A673 (cell line): Measurements from ENCODE around the gene RAET1E. TPM values are rescaled to one million over a fixed set of nuclear protein-coding genes. Genes with fewer than 3 reads are reported as not detected.
"Not testable (repeated sequence)": the region's sequence is repeated elsewhere in the genome, so short reads cannot be mapped to it uniquely, and the experiment has no call there.

Experiments
- BruUV-seq: library from RNA; stranded (reverse); fragments of 400-500 nt; replicated peaks from 2 replicates; lab custom pipeline; 2021; lab: Mats Ljungman, UMichigan
- CTCF ChIA-PET: fragments of 300-600 bp; sonication (Branson Sonifier 250); formaldehyde crosslinking; loops from one replicate; lab custom pipeline; 2022; ENCODE audit warnings: antibody characterized with exemption; lab: Charles Lee
- POLR2A ChIA-PET: fragments of 300-600 bp; sonication (Branson Sonifier 250); formaldehyde crosslinking; loops from one replicate; lab custom pipeline; 2022; ENCODE audit warnings: antibody characterized with exemption; ENCODE audit not compliant: low non-redundant PET; lab: Charles Lee
- DNase-seq: peaks from one replicate; pipeline ENCODE4 v3.0.0-alpha.2; 2015; ENCODE audit warnings: low spot score
- H3K27ac ChIP-seq: fragments of 200-600 bp; sonication (generic); 2 replicates; pipeline ENCODE4 v1.5.1; 2016; ENCODE audit warnings: mixed run types, low read depth, mild to moderate bottlenecking, mixed read lengths, antibody characterized with exemption, low read length; ENCODE audit not compliant: poor library complexity, severe bottlenecking
- H3K27me3 ChIP-seq: fragments of 200-600 bp; sonication (generic); replicated peaks from 2 replicates; pipeline ENCODE4 v1.6.1; 2017; ENCODE audit warnings: mixed run types, low read depth, mild to moderate bottlenecking, mixed read lengths, antibody characterized with exemption, low read length; ENCODE audit not compliant: insufficient read depth, poor library complexity
- H3K36me3 ChIP-seq: fragments of 200-600 bp; sonication (generic); 2 replicates; pipeline ENCODE4 v1.6.1; 2016; ENCODE audit warnings: mixed run types, mild to moderate bottlenecking, mixed read lengths, antibody characterized with exemption, low read length; ENCODE audit not compliant: insufficient read depth, poor library complexity, severe bottlenecking
- H3K4me1 ChIP-seq: fragments of 200-600 bp; sonication (generic); 2 replicates; pipeline ENCODE4 v1.6.1; 2017; ENCODE audit warnings: mixed run types, mild to moderate bottlenecking, mixed read lengths, antibody characterized with exemption, low read length; ENCODE audit not compliant: insufficient read depth, poor library complexity, severe bottlenecking
- H3K4me3 ChIP-seq: fragments of 200-600 bp; sonication (generic); 2 replicates; pipeline ENCODE4 v1.5.1; 2016; ENCODE audit warnings: low read depth, mixed run types, mild to moderate bottlenecking, mixed read lengths, low read length; ENCODE audit not compliant: poor library complexity, severe bottlenecking
- H3K9me3 ChIP-seq: fragments of 200-600 bp; sonication (generic); 2 replicates; pipeline ENCODE4 v1.6.1; 2016; ENCODE audit warnings: mixed run types, low read depth, mild to moderate bottlenecking, mixed read lengths, antibody characterized with exemption, low read length; ENCODE audit not compliant: poor library complexity, severe bottlenecking
- CTCF ChIP-seq: fragments of 300-800, 200-600 bp; sonication (generic); conservative IDR thresholded peaks from 2 replicates; pipeline ENCODE4 v1.5.1; 2017; ENCODE audit warnings: low read depth, mild to moderate bottlenecking, antibody characterized with exemption, low read length, moderate library complexity, mixed read lengths
- EZH2 ChIP-seq: fragments of 200-600 bp; sonication (generic); IDR thresholded peaks from 2 replicates; pipeline ENCODE4 v1.6.1; 2017; ENCODE audit warnings: borderline replicate concordance, low read depth, mild to moderate bottlenecking, mixed read lengths, antibody characterized with exemption, low read length; ENCODE audit not compliant: poor library complexity, severe bottlenecking
- intact Hi-C: fragments of 100-400 bp; cut with micrococcal nuclease; formaldehyde crosslinking; loops from one replicate; pipeline ENCODE4 v1.10.0; 2022; ENCODE audit not compliant: unreplicated experiment
- total RNA-seq: library from RNA; stranded (reverse); gene quantifications from 2 replicates; pipeline ENCODE4 v1.2.3, GENCODE V29; 2021

RAET1E gene
- total RNA-seq, 1 experiment from 2014 or later, result 3.2 TPM

- Histone ChIP-seq H3K27me3 (peaks cover 4% of the 10 kb centered on the region), H3K27ac (no peak overlapping the region), H3K9me3 (no peaks in the 10 kb centered on the region), H3K36me3 (no peaks in the 10 kb centered on the region), H3K4me1 (peaks cover 12% of the 10 kb centered on the region), H3K4me3 (no peak overlapping the region)
- POLR2A ChIA-PET, result no interaction called here
- BruUV-seq, result no TSS peak
- no peak for TF ChIP-seq CTCF
- no peak for TF ChIP-seq EZH2
- no peak for DNase-seq
- CTCF ChIA-PET, result no interaction called here
- intact Hi-C loops, result no loop called here
Measured at GRCh38 chr6:149924206-149924932, 26.5 kb upstream of the RAET1E start.

- intact Hi-C loops, result no loop called here
- H3K4me1 ChIP-seq, result peaks cover 12% of the 10 kb centered on the region
- no peak for DNase-seq
- TF ChIP-seq CTCF, result no peak
- no peak for TF ChIP-seq EZH2
- H3K27me3 ChIP-seq, result no peaks in the 10 kb centered on the region
- H3K36me3 ChIP-seq, result no peaks in the 10 kb centered on the region
- peak overlapping the region; percentile 52 for H3K4me3 ChIP-seq
- H3K27ac ChIP-seq, result no peak overlapping the region
- CTCF ChIA-PET, result no interaction called here
- no TSS peak for BruUV-seq
- H3K9me3 ChIP-seq, result no peaks in the 10 kb centered on the region
- POLR2A ChIA-PET, result no interaction called here
Measured at GRCh38 chr6:149923327-149923986, 25.5 kb upstream of the RAET1E start.

GRCh38 chr6:149922642-149923326, 24.9 kb upstream of the RAET1E start, which contains the start of gene RAET1G:
Gene RAET1G (minus strand): TSS chr6:149923121. CDS start chr6:149923010, 111 bp downstream.
- intact Hi-C loops, result no loop called here
- H3K4me3 ChIP-seq, result peak within 1 kb of the TSS; percentile 52

GRCh38 chr6:149922091-149922490, 24.2 kb upstream of the RAET1E start:
- H3K36me3 ChIP-seq, H3K9me3 ChIP-seq, CTCF ChIA-PET, H3K27ac ChIP-seq, intact Hi-C loops, DNase-seq, BruUV-seq, H3K27me3 ChIP-seq, POLR2A ChIA-PET: not testable (repeated sequence)
- peak overlapping the region; percentile 52 for H3K4me3 ChIP-seq
- H3K4me1 ChIP-seq, result peaks cover 12% of the 10 kb centered on the region

More at GRCh38 chr6:149922642-149923326, 24.9 kb upstream of the RAET1E start, which contains the start of gene RAET1G:
- Histone ChIP-seq H3K4me1 (peaks cover 12% of the 10 kb centered on the region), H3K9me3 (no peaks in the 10 kb centered on the region), H3K27me3 (no peaks in the 10 kb centered on the region), H3K27ac (no peak within 1 kb of the TSS), H3K36me3 (no peaks in the 10 kb centered on the region)
- TF ChIP-seq EZH2, result no peak
- no peak for TF ChIP-seq CTCF
- CTCF ChIA-PET, result no interaction called here
- BruUV-seq, result no TSS peak
- POLR2A ChIA-PET, result no interaction called here
- DNase-seq, result peak; percentile 94
